HEK293T (cell line): Measurements from ENCODE around the gene PRR20B.

Experiments used
- ARNT ChIP-seq: fragments of 450-650 bp; IDR thresholded peaks from 2 replicates; pipeline ENCODE4 v1.6.1; 2017; ENCODE audit warnings: mild to moderate bottlenecking
- BHLHE40 ChIP-seq: fragments of 450-650 bp; IDR thresholded peaks from 2 replicates; pipeline ENCODE4 v1.6.1; 2016; ENCODE audit warnings: mild to moderate bottlenecking, moderate library complexity, borderline replicate concordance
- CTBP1 ChIP-seq: fragments of 450-650 bp; IDR thresholded peaks from 2 replicates; pipeline ENCODE4 v1.6.1; 2016; ENCODE audit warnings: borderline replicate concordance
- ELF4 ChIP-seq: fragments of 450-650 bp; IDR thresholded peaks from 2 replicates; pipeline ENCODE4 v1.6.1; 2017; ENCODE audit warnings: antibody characterized with exemption
- FOXK2 ChIP-seq: fragments of 450-650 bp; IDR thresholded peaks from 2 replicates; pipeline ENCODE4 v1.6.1; 2016; ENCODE audit warnings: mild to moderate bottlenecking
- FOXM1 ChIP-seq: fragments of 450-650 bp; IDR thresholded peaks from 2 replicates; pipeline ENCODE4 v1.6.1; 2017; ENCODE audit warnings: mild to moderate bottlenecking, borderline replicate concordance
- L3MBTL2 ChIP-seq: fragments of 450-650 bp; conservative IDR thresholded peaks from 2 replicates; pipeline ENCODE4 v1.6.1; 2016; ENCODE audit warnings: mild to moderate bottlenecking
- PKNOX1 ChIP-seq: fragments of 450-650 bp; IDR thresholded peaks from 2 replicates; pipeline ENCODE4 v1.6.1; 2016
- SP1 ChIP-seq: fragments of 450-650 bp; IDR thresholded peaks from 2 replicates; pipeline ENCODE4 v1.6.1; 2017
- SUZ12 ChIP-seq: fragments of 450-650 bp; IDR thresholded peaks from 2 replicates; pipeline ENCODE4 v1.6.1; 2016; ENCODE audit warnings: mild to moderate bottlenecking
- TARDBP ChIP-seq: fragments of 450-650 bp; IDR thresholded peaks from 2 replicates; pipeline ENCODE4 v1.6.1; 2016
- ZNF384 ChIP-seq: fragments of 450-650 bp; IDR thresholded peaks from 2 replicates; pipeline ENCODE4 v1.6.1; 2016

DNA sequence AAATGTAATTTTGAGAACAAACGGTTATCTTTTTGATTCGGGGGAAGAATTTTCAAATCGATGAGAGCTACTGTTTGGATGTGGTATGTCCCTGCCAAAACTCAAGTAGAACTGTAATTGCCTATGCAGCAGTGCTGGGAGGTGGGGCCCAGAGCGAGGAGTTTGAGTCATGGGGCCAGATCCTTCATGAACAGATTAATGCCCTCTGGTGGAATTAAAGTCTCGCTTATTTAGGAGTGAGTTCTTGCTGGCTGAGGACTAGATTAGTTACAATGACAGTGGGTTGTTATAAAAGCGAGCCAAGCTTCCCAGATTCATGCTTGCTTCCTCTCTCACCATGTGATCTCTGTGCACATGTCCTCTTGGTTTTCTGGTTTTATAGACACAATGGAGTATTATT, 18.4 kb upstream of the PRR20B start:
- TF ChIP-seq SP1 (no peak), SUZ12 (no peak), FOXM1 (no peak), L3MBTL2 (no peak), ZNF384 (no peak), TARDBP (no peak), PKNOX1 (no peak), FOXK2 (no peak), BHLHE40 (no peak), ELF4 (no peak), CTBP1 (no peak), ARNT (no peak)
